Vagina (tissue), 2 donors: ENCODE measurements around the gene PPFIBP2. TPM values are rescaled to one million over a fixed set of nuclear protein-coding genes. Genes with fewer than 3 reads are reported as not detected.

ENCODE experiments used
- DNase-seq, 2 donors: peaks; one replicate each; pipeline ENCODE4 v3.0.0-alpha.2; 2017; ENCODE audit errors: extremely low spot score in 2 of 2
- H3K27ac ChIP-seq: fragments of 200-600 bp; sonication (generic); one replicate; pipeline ENCODE4 v1.5.1; 2019
- H3K27me3 ChIP-seq: fragments of 200-600 bp; sonication (generic); one replicate; pipeline ENCODE4 v1.5.1; 2019
- H3K36me3 ChIP-seq, 2 donors: fragments of 200-600 bp; sonication (generic); one replicate each; pipeline ENCODE4 v1.5.1; 2017 to 2019
- H3K4me1 ChIP-seq: fragments of 200-600 bp; sonication (generic); one replicate; pipeline ENCODE4 v1.5.1; 2019
- H3K4me3 ChIP-seq, 2 donors: fragments of 200-600 bp; sonication (generic); 1 replicate in 1 of 2; 2 replicates in 1 of 2; pipeline ENCODE4 v1.5.1; 2016 to 2019
- H3K9me3 ChIP-seq: fragments of 200-600 bp; sonication (generic); one replicate; pipeline ENCODE4 v1.5.1; 2019
- CTCF ChIP-seq, 3 experiments: fragments of 450-650 bp in 2 of 3; fragments of 200-600 bp in 1 of 3; sonication (generic) in 1 of 3; IDR thresholded peaks; one replicate each; pipeline ENCODE4 v1.5.1; 2017 to 2019; ENCODE audit warnings: antibody characterized with exemption in 3 of 3, mild to moderate bottlenecking in 2 of 3, moderate library complexity in 2 of 3
- POLR2A ChIP-seq, 2 donors: fragments of 450-650 bp; IDR thresholded peaks; one replicate each; pipeline ENCODE4 v1.6.1; 2017; ENCODE audit warnings: antibody characterized with exemption in 2 of 2, mild to moderate bottlenecking in 2 of 2, moderate library complexity in 2 of 2
- POLR2AphosphoS5 ChIP-seq, 2 donors: sonication (generic); formaldehyde crosslinking; IDR thresholded peaks; one replicate each; pipeline ENCODE4 v1.9.0; 2017; ENCODE audit warnings: antibody characterized with exemption in 2 of 2, mild to moderate bottlenecking in 2 of 2, low read depth in 1 of 2; ENCODE audit not compliant: insufficient read depth in 1 of 2
- intact Hi-C: fragments of 100-400 bp; cut with DNase I; formaldehyde crosslinking; loops from one replicate; pipeline ENCODE4 v1.15.1; 2023
- total RNA-seq: library from RNA; depleted of rRNA; stranded (reverse); fragments of >200 nt; gene quantifications from one replicate; pipeline ENCODE4 v1.2.3, GENCODE V29; 2016

Gene PPFIBP2
- total RNA-seq, 1 donor from 2014 or later: 48.1 TPM

- Histone ChIP-seq H3K4me1 (peaks cover 13% of the 10 kb centered on the region), H3K4me3 (no peak overlapping the region)
- intact Hi-C loops: no loop called here
These were observed 97.6 kb downstream of the PPFIBP2 start for GRCh38 chr11:7611411-7611810.

GRCh38 chr11:7612056-7612660 is 98.4 kb downstream of the PPFIBP2 start:
- no peak for DNase-seq
- peaks cover 13% of the 10 kb centered on the region for H3K4me1 ChIP-seq
- TF ChIP-seq POLR2AphosphoS5 (IDR thresholded peaks at IDR 0.05; ENCODE audit: insufficient read depth in 1 of 2, low read depth in 1 of 2) (no peak), POLR2A (IDR thresholded peaks at IDR 0.05) (no peak), CTCF (IDR thresholded peaks at IDR 0.05) (no peak)
- no peaks in the 10 kb centered on the region for H3K9me3 ChIP-seq
- peaks cover 0 to 14% of the 10 kb centered on the region in 2 donors for H3K36me3 ChIP-seq
- H3K27me3 ChIP-seq: no peaks in the 10 kb centered on the region
- intact Hi-C loops: no loop called here
- no peak overlapping the region for H3K4me3 ChIP-seq
- H3K27ac ChIP-seq: no peak overlapping the region

More at GRCh38 chr11:7611411-7611810, 97.6 kb downstream of the PPFIBP2 start:
- Histone ChIP-seq H3K9me3 (no peaks in the 10 kb centered on the region), H3K27ac (no peak overlapping the region), H3K36me3 (peaks cover 0 to 12% of the 10 kb centered on the region in 2 donors), H3K27me3 (no peaks in the 10 kb centered on the region)
- DNase-seq: no peak
- TF ChIP-seq POLR2AphosphoS5 (IDR thresholded peaks at IDR 0.05; ENCODE audit: insufficient read depth in 1 of 2, low read depth in 1 of 2) (no peak), CTCF (IDR thresholded peaks at IDR 0.05) (no peak)

GRCh38 chr11:7612661-7613393 is 99.0 kb downstream of the PPFIBP2 start:
- Histone ChIP-seq H3K27me3 (no peaks in the 10 kb centered on the region), H3K4me3 (no peak overlapping the region), H3K27ac (no peak overlapping the region), H3K36me3 (peaks cover 0 to 16% of the 10 kb centered on the region in 2 donors), H3K4me1 (peaks cover 13% of the 10 kb centered on the region), H3K9me3 (no peaks in the 10 kb centered on the region)
- DNase-seq: no peak
- intact Hi-C loops: no loop called here
- TF ChIP-seq POLR2AphosphoS5 (IDR thresholded peaks at IDR 0.05; ENCODE audit: insufficient read depth in 1 of 2, low read depth in 1 of 2): no peak
- TF ChIP-seq POLR2A (IDR thresholded peaks at IDR 0.05): no peak
- no peak for TF ChIP-seq CTCF (IDR thresholded peaks at IDR 0.05)

GRCh38 chr11:7613394-7613720 is 99.6 kb downstream of the PPFIBP2 start:
- no peak overlapping the region for H3K27ac ChIP-seq

More at GRCh38 chr11:7613394-7613720, 99.6 kb downstream of the PPFIBP2 start:
- TF ChIP-seq POLR2AphosphoS5 (IDR thresholded peaks at IDR 0.05; ENCODE audit: insufficient read depth in 1 of 2, low read depth in 1 of 2) (no peak), CTCF (IDR thresholded peaks at IDR 0.05) (no peak), POLR2A (IDR thresholded peaks at IDR 0.05) (no peak)
- Histone ChIP-seq H3K4me3 (no peak overlapping the region), H3K9me3 (no peaks in the 10 kb centered on the region), H3K27me3 (no peaks in the 10 kb centered on the region), H3K36me3 (peaks cover 0 to 16% of the 10 kb centered on the region in 2 donors), H3K4me1 (peaks cover 13% of the 10 kb centered on the region)
- no peak for DNase-seq
- intact Hi-C loops: no loop called here
